ENCODE results near the gene ELL. TPM values are rescaled to one million over a fixed set of nuclear protein-coding genes. Genes with fewer than 3 reads are reported as not detected.

ELL gene
- total RNA-seq, 1 donor from 2014 or later = 16.0 TPM

DNA sequence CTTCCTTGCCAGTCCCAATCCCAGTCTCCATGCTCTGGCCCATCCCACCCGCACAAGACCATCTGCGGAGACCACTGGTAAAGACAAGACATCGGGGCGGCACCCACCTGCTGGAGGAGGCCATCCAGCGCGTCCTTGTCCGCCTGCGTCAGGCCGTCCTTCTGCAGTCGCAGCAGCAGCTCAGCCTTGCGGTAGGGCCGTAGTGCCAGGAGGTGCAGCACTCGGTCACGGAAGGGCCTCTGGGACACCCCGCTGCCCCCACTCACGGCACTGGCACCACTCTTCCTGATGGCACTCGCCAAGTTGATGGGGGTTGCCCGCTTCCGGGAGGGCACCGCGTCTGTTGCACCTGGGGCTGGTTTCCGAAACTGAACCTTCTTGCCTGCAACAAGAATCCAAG is 60.4 kb downstream of the ELL start:
- TF ChIP-seq, protein P1, sequence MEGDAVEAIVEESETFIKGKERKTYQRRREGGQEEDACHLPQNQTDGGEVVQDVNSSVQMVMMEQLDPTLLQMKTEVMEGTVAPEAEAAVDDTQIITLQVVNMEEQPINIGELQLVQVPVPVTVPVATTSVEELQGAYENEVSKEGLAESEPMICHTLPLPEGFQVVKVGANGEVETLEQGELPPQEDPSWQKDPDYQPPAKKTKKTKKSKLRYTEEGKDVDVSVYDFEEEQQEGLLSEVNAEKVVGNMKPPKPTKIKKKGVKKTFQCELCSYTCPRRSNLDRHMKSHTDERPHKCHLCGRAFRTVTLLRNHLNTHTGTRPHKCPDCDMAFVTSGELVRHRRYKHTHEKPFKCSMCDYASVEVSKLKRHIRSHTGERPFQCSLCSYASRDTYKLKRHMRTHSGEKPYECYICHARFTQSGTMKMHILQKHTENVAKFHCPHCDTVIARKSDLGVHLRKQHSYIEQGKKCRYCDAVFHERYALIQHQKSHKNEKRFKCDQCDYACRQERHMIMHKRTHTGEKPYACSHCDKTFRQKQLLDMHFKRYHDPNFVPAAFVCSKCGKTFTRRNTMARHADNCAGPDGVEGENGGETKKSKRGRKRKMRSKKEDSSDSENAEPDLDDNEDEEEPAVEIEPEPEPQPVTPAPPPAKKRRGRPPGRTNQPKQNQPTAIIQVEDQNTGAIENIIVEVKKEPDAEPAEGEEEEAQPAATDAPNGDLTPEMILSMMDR (IDR thresholded peaks at IDR 0.05; ENCODE audit: insufficient read depth, low read depth, low read length) = no peak
- TF ChIP-seq EZH2 (IDR thresholded peaks at IDR 0.05; ENCODE audit: insufficient read depth, low read length) = no peak
- DNase-seq (ENCODE audit: low read depth) (no peak), FAIRE-seq (no peak)
- Mint-ChIP-seq H3K4me3 (ENCODE audit: unreplicated experiment) (no peak overlapping the region), H3K4me1 (ENCODE audit: low read depth, unreplicated experiment) (peaks cover 7% of the 10 kb centered on the region), H3K9me3 (ENCODE audit: unreplicated experiment) (no peaks in the 10 kb centered on the region), H3K27me3 (ENCODE audit: low read depth, unreplicated experiment) (no peaks in the 10 kb centered on the region), H3K27ac (ENCODE audit: unreplicated experiment) (peak overlapping the region; percentile 66), H3K36me3 (ENCODE audit: low read depth, unreplicated experiment) (peaks cover 11% of the 10 kb centered on the region)
- peaks cover 6% of the 10 kb centered on the region for H3K36me3 ChIP-seq (ENCODE audit: insufficient read depth, low read length)
- H3K9ac ChIP-seq (ENCODE audit: low read length) = no peak overlapping the region
- H3K27ac ChIP-seq (ENCODE audit: low read depth, low read length) = no peak overlapping the region
- H2AFZ ChIP-seq (ENCODE audit: low read depth, low read length) = no peak overlapping the region
- H3K4me2 ChIP-seq (ENCODE audit: low read length) = no peak overlapping the region
- no peak overlapping the region for H3K4me3 ChIP-seq (ENCODE audit: insufficient read depth, low read depth, low read length)
- H3K79me2 ChIP-seq (ENCODE audit: insufficient read depth, low read length) = peaks cover 12% of the 10 kb centered on the region
- peaks cover 4% of the 10 kb centered on the region for H3K9me3 ChIP-seq (ENCODE audit: insufficient read depth, low read depth, low read length)
- peaks cover 43% of the 10 kb centered on the region for H3K4me1 ChIP-seq (ENCODE audit: insufficient read depth, low read length)
- H4K20me1 ChIP-seq (ENCODE audit: insufficient read depth, low read length) = peaks cover 94% of the 10 kb centered on the region
- no peaks in the 10 kb centered on the region for H3K27me3 ChIP-seq (ENCODE audit: insufficient read depth, low read length)

DNA sequence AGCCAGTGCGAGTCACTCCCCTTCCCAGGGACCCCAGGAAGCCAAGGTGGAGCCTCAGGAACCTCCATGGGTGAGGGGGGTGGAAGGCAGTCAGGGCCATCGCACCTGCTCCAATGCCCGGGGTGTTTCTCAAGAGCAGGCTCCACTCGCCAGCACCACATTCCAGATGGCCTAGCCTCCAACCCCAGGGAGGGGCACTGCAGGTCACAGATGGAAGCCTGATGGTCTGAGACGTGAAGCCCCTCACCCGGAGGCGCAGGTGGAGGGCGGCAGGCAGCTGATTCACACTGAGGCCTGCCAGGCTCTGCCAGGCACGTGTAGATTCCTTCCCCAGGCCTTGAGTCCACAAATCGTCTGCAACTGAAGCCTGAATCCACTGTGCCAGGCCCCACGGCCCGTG is 61.0 kb downstream of the ELL start:
- no peak for TF ChIP-seq EZH2 (IDR thresholded peaks at IDR 0.05; ENCODE audit: insufficient read depth, low read length)
- TF ChIP-seq, protein P1 (IDR thresholded peaks at IDR 0.05; ENCODE audit: insufficient read depth, low read depth, low read length) = no peak
- Histone ChIP-seq H3K79me2 (ENCODE audit: insufficient read depth, low read length) (peaks cover 7% of the 10 kb centered on the region), H3K27me3 (ENCODE audit: insufficient read depth, low read length) (no peaks in the 10 kb centered on the region), H3K27ac (ENCODE audit: low read depth, low read length) (peak overlapping the region; percentile 73), H3K9ac (ENCODE audit: low read length) (peak overlapping the region; percentile 67), H3K4me3 (ENCODE audit: insufficient read depth, low read depth, low read length) (no peak overlapping the region), H2AFZ (ENCODE audit: low read depth, low read length) (no peak overlapping the region), H3K4me2 (ENCODE audit: low read length) (peak overlapping the region; percentile 70), H3K9me3 (ENCODE audit: insufficient read depth, low read depth, low read length) (peaks cover 4% of the 10 kb centered on the region), H4K20me1 (ENCODE audit: insufficient read depth, low read length) (peaks cover 94% of the 10 kb centered on the region), H3K36me3 (ENCODE audit: insufficient read depth, low read length) (peaks cover 6% of the 10 kb centered on the region), H3K4me1 (ENCODE audit: insufficient read depth, low read length) (peaks cover 43% of the 10 kb centered on the region)
- no peak overlapping the region for H3K4me3 Mint-ChIP-seq (ENCODE audit: unreplicated experiment)
- no peak overlapping the region for H3K27ac Mint-ChIP-seq (ENCODE audit: unreplicated experiment)
- peaks cover 7% of the 10 kb centered on the region for H3K4me1 Mint-ChIP-seq (ENCODE audit: low read depth, unreplicated experiment)
- peaks cover 15% of the 10 kb centered on the region for H3K36me3 Mint-ChIP-seq (ENCODE audit: low read depth, unreplicated experiment)
- no peak for FAIRE-seq
- H3K9me3 Mint-ChIP-seq (ENCODE audit: unreplicated experiment) = no peaks in the 10 kb centered on the region
- H3K27me3 Mint-ChIP-seq (ENCODE audit: low read depth, unreplicated experiment) = no peaks in the 10 kb centered on the region
- no peak for DNase-seq (ENCODE audit: low read depth)

DNA sequence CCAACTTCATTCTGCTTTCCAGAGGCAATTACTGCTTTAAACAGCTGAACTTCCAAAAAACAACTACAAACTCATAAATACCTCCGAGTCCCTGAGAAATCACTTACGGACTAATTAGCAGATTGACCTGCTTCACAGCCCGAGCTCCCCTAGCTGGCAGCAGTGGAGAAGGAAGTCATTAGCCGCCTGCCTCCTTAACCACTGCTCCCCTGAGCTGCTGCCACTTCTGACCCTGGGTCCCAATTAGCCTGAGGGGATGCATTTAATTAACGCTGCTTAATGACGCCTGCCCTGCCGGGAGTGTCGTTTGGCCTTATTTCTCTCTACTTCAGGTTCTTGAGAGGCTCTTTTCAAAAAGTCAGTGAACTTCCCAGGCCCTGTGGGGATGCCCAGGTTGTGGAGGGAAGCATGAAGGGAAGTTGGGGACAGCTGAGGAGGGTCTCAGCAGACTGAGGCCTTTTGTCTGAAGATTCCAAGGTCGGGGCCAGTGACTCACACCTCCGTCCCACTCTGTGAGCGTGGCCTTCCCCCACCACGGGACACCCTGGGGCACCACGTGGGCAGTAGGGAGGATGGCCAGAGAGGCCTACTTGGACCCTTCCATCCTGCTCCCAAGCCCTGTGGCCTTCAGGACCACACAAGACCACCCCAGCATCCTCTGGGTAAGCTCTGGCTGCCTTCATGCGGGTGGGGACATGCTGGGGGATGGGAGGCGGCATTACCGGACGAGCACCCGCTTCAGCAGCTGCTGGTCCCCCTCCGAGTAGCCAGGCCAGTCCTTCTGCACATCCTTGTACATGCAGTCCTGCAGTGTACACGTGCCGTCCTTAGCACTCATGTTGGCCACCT is 64.2 kb downstream of the ELL start:
- Histone ChIP-seq H4K20me1 (ENCODE audit: insufficient read depth, low read length) (peaks cover 76% of the 10 kb centered on the region), H3K27me3 (ENCODE audit: insufficient read depth, low read length) (no peaks in the 10 kb centered on the region), H3K4me2 (ENCODE audit: low read length) (no peak overlapping the region), H3K36me3 (ENCODE audit: insufficient read depth, low read length) (peaks cover 6% of the 10 kb centered on the region), H3K27ac (ENCODE audit: low read depth, low read length) (no peak overlapping the region), H2AFZ (ENCODE audit: low read depth, low read length) (no peak overlapping the region), H3K79me2 (ENCODE audit: insufficient read depth, low read length) (peaks cover 5% of the 10 kb centered on the region), H3K9me3 (ENCODE audit: insufficient read depth, low read depth, low read length) (peaks cover 4% of the 10 kb centered on the region), H3K4me3 (ENCODE audit: insufficient read depth, low read depth, low read length) (no peak overlapping the region), H3K4me1 (ENCODE audit: insufficient read depth, low read length) (peaks cover 44% of the 10 kb centered on the region), H3K9ac (ENCODE audit: low read length) (no peak overlapping the region)
- Mint-ChIP-seq H3K27me3 (ENCODE audit: low read depth, unreplicated experiment) (no peaks in the 10 kb centered on the region), H3K4me3 (ENCODE audit: unreplicated experiment) (no peak overlapping the region), H3K9me3 (ENCODE audit: unreplicated experiment) (no peaks in the 10 kb centered on the region), H3K4me1 (ENCODE audit: low read depth, unreplicated experiment) (peaks cover 7% of the 10 kb centered on the region), H3K36me3 (ENCODE audit: low read depth, unreplicated experiment) (peaks cover 9% of the 10 kb centered on the region), H3K27ac (ENCODE audit: unreplicated experiment) (no peak overlapping the region)
- FAIRE-seq = no peak
- DNase-seq (ENCODE audit: low read depth) = no peak
- no peak for TF ChIP-seq EZH2 (IDR thresholded peaks at IDR 0.05; ENCODE audit: insufficient read depth, low read length)
- TF ChIP-seq, protein P1 (IDR thresholded peaks at IDR 0.05; ENCODE audit: insufficient read depth, low read depth, low read length) = no peak
